Activated T-cell treated with anti-CD3 and anti-CD28 coated beads, Interleukin-2, amount 50 U/mL, for 4 hours (primary cell): Measurements from ENCODE around the gene LRRN1. TPM values are rescaled to one million over a fixed set of nuclear protein-coding genes. Genes with fewer than 3 reads are reported as not detected.

Experiments used
- ATAC-seq, 2 donors: fragments of 200-7000 bp; cut with Tn5 transposase; one replicate each; pipeline ENCODE4 v1.10.0; 2021
- DNase-seq: peaks from one replicate; pipeline ENCODE4 v3.0.0-alpha.2; 2020
- H3K27me3 Mint-ChIP-seq: one replicate; pipeline ENCODE4 v1.8.0; 2021; ENCODE audit warnings: low read depth, mixed read lengths
- H3K36me3 Mint-ChIP-seq: one replicate; pipeline ENCODE4 v1.8.0; 2022; ENCODE audit warnings: mixed read lengths; ENCODE audit not compliant: insufficient read depth
- H3K4me1 Mint-ChIP-seq: one replicate; pipeline ENCODE4 v1.8.0; 2021; ENCODE audit warnings: low read depth, mixed read lengths
- H3K4me3 Mint-ChIP-seq: one replicate; pipeline ENCODE4 v1.8.0; 2021; ENCODE audit warnings: mild to moderate bottlenecking, moderate library complexity, mixed read lengths
- H3K9me3 Mint-ChIP-seq: one replicate; pipeline ENCODE4 v1.8.0; 2021; ENCODE audit warnings: mixed read lengths
- total RNA-seq, 3 donors: library from RNA; stranded (reverse); gene quantifications; one replicate each; pipeline ENCODE4 v1.2.1, GENCODE V29; 2021

The LRRN1 gene
- total RNA-seq: 1 to 10 TPM in 1 of 3 donors, under 1 TPM in 2; 0.19 to 2.4 (median 0.28) TPM

DNA sequence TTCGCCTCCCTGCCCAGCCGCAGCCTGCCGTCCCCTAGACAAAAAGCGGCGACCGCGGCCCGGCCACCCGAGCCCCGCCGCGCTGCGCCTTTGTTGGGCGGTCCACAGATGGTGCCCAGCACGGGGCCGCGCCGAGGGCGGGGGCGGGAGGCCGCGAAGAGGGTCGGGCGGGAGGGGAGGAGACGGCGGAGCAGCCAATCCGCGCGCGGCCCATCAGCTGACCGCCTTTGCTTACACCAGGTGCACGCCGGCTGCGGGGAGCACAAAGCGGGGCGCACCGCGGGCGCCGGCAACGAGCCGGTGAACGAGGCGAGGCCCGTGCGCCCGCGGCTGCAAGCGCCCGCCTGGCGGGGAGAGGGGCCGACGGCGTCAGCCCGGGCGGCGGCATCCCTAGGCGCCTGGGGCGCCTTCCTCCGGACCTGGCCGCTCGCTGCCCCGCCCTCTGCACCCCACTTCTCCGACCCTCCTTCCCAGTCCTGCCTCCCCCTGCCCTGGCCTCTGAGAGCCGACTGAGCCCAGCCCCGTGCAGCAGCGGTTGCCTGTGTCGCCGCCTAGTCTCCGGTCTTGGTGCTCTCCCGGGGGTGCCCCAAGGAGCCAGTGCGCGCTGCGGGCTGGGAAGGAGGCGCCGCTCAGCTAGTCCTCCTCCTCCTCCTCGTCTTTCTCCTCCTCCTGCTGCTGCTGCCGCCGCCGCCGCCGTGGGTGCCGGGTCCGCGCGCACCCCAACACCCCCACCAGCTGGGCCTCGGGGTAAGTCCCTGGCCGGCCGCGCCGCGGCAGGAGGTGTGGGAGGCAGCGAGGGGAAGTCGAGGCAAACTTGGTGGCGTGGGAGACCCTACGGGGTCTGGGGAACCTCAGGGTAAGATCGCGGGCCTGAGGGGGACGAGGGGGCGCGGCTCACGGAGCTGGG is at the start of gene LRRN1:
Gene LRRN1 (plus strand): TSS at position 259 of the 907 bp plus-strand sequence. CDS start 45,211 bp downstream, outside the sequence.
- Mint-ChIP-seq H3K4me1 (peaks cover 8% of the 10 kb centered on the region), H3K36me3 (no peaks in the 10 kb centered on the region), H3K9me3 (peaks cover 3% of the 10 kb centered on the region), H3K27me3 (peaks cover 48% of the 10 kb centered on the region), H3K4me3 (peak within 1 kb of the TSS; percentile 78)
- peak; percentile 46 for DNase-seq
- peak; percentile 71 for ATAC-seq

DNA sequence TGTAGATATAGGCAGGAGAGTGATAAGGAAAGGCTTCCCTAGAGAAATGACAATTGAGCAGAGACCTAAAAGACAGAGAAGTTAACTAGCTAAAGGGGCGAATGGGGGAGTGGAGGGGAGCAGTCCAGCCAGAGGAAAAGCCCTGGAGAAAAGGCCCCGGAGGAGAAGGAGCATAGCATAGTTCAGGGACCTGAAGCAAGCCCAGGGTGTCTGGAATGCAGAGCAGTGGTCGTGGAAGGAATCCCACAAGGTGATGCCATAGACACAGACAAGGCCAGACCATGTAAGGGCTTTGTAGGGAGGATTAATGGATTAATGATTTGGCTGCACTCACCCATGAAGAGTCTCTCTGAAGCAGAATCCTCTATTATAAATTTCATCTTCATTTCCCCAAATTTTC is 45.8 kb upstream of the LRRN1 start:
- no peak for DNase-seq
- H3K36me3 Mint-ChIP-seq: no peaks in the 10 kb centered on the region
- H3K9me3 Mint-ChIP-seq: no peaks in the 10 kb centered on the region
- ATAC-seq: no peak
- H3K4me3 Mint-ChIP-seq: no peak overlapping the region
- no peaks in the 10 kb centered on the region for H3K4me1 Mint-ChIP-seq
- H3K27me3 Mint-ChIP-seq: no peaks in the 10 kb centered on the region

DNA sequence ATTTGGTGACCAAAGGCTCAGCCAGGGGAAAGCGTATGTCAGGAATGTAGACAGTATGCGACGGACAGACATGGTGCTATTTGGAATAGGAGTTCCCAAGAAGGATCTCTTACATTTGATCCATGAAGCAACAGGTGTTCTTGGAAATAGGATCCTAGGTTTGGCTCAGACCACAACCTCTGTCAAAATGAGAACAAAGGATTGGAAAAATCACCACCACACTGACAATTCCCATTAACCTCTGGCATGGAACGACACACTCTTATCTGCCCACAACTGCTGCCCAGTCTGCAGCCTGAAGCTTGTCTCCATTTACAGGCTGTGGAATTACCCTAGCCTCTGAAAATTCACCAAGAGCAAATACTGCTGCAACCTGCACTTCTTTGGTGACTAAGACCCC is 33.6 kb upstream of the LRRN1 start:
- Mint-ChIP-seq H3K4me1 (no peaks in the 10 kb centered on the region), H3K27me3 (no peaks in the 10 kb centered on the region), H3K9me3 (no peaks in the 10 kb centered on the region), H3K4me3 (no peak overlapping the region), H3K36me3 (no peaks in the 10 kb centered on the region)
- no peak for DNase-seq
- no peak for ATAC-seq

DNA sequence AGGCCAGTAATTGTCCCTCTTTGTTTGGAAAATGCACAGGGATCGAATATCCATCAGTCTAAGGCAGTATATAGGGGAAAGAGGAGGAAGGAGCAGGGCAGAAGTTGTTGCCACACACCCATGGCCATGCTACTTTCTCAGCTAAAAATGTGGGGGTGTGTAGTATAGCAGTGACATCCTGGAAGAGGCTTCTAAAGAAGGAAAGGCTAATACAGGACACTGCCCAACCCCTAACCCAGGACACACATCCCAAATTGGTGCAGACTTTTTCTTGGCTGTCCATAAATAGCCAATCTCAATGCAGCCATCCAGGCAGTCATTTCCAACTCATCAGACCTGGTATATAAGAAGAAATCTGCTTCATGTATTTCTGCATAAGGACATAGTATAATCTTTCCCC is 33.1 kb upstream of the LRRN1 start:
- H3K4me1 Mint-ChIP-seq: no peaks in the 10 kb centered on the region
- no peaks in the 10 kb centered on the region for H3K9me3 Mint-ChIP-seq
- no peaks in the 10 kb centered on the region for H3K27me3 Mint-ChIP-seq
- DNase-seq (no peak), ATAC-seq (no peak)
- no peak overlapping the region for H3K4me3 Mint-ChIP-seq
- H3K36me3 Mint-ChIP-seq: no peaks in the 10 kb centered on the region

DNA sequence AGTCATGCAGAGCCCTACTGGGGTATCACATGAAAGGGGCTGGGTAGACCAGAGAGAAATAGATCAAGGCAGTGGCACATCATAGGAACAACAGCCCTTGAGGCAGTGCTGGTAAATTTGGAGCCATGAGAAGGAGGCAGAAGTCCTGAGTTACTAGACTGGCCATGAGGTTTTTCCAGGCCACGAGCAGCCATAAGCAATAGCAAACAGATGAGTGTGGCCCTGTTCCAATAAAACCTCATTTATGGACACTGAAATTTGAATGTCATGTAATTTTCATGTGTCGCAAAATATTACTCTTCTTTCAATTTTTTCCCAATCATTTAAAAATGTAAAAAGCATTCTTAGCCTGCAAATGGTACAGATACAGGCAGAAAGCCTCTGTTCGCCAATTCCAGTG is 28.1 kb upstream of the LRRN1 start:
- Mint-ChIP-seq H3K36me3 (peaks cover 2% of the 10 kb centered on the region), H3K27me3 (no peaks in the 10 kb centered on the region), H3K9me3 (peaks cover 10% of the 10 kb centered on the region), H3K4me3 (no peak overlapping the region), H3K4me1 (no peaks in the 10 kb centered on the region)
- no peak for ATAC-seq
- DNase-seq: no peak

DNA sequence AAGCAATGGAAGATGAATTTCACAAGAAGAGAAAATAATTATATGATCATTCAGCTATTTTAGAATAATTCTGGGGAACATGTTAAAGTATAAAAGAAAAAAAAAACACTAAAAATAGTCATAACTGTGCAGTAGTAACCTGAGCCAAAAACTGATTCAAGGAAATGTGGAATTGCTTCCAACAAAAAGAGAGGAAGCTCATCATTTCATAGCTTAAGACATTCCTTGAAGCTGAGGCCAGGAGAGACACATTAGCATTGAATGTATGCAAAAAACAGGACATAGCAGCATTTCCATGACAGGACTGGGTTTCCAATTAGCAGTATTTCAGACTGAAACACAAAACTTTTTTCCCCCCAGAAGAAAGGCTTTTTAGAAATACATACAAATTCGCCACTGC is 27.7 kb upstream of the LRRN1 start:
- peaks cover 4% of the 10 kb centered on the region for H3K36me3 Mint-ChIP-seq
- H3K9me3 Mint-ChIP-seq: peaks cover 10% of the 10 kb centered on the region
- H3K27me3 Mint-ChIP-seq: no peaks in the 10 kb centered on the region
- no peaks in the 10 kb centered on the region for H3K4me1 Mint-ChIP-seq
- no peak overlapping the region for H3K4me3 Mint-ChIP-seq
- ATAC-seq (no peak), DNase-seq (no peak)

DNA sequence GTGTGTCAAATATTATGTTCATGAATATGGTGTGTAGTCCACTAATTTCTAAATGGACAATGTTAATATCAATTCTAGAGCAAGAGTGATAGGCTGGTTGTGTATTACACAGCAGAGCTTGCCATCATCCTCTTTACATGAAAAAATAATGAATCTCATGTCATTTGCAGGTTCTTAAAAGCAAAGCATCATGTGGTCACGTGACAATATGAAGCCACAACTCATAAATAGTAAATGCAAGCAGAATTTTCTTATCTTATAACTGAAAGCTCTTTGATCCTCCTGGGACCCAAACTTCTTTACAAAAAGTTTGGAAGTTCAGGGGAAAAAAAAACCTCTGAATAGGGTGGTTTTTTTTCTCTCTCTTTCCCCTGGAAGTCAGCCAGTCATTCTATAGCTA is 26.9 kb upstream of the LRRN1 start:
- DNase-seq (no peak), ATAC-seq (no peak)
- Mint-ChIP-seq H3K4me3 (no peak overlapping the region), H3K9me3 (peaks cover 12% of the 10 kb centered on the region), H3K4me1 (no peaks in the 10 kb centered on the region), H3K27me3 (no peaks in the 10 kb centered on the region), H3K36me3 (peaks cover 6% of the 10 kb centered on the region)

DNA sequence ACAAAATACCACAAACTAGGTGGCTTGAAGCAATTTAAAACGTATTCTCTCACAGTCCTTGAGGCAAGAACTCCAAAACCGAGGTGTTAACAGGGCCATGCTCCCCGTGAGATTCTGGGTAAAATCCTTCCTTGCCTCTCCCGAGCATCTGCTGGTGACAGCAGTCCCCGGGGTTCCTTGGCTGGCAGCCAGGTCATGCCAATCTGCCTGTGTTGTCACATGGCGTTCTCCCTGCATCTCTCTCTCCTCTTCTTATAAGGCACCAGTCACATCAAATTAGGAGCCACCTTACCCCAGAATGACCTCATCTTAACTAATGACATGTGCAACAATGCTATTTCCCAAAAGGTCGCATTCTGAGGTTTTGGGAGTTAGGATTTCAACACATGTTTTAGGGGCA is 26.3 kb upstream of the LRRN1 start:
- ATAC-seq: no peak

DNA sequence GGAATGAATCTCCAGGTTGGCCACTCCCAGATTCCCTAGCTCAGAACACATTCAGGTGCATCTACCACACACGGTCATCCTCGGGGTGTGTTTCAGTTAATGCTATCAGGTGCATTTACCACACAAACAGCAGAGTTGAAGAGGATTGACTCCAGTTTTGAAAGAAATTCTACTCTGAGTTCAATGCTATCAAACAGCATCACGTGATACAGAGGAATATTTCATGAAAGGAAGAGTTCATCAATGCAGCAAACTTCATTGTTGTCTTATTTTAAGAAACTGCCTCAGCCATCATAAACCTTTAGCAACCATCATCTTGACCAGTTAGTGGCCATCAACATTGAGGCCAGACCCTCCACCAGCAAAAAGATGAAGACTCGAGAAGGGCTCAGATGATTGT is 22.6 kb upstream of the LRRN1 start:
- no peaks in the 10 kb centered on the region for H3K4me1 Mint-ChIP-seq
- no peak overlapping the region for H3K4me3 Mint-ChIP-seq
- peaks cover 12% of the 10 kb centered on the region for H3K9me3 Mint-ChIP-seq

More for the DNA sequence above, 26.3 kb upstream of the LRRN1 start:
- H3K4me1 Mint-ChIP-seq: no peaks in the 10 kb centered on the region
- peaks cover 12% of the 10 kb centered on the region for H3K9me3 Mint-ChIP-seq
- no peaks in the 10 kb centered on the region for H3K27me3 Mint-ChIP-seq
- peaks cover 6% of the 10 kb centered on the region for H3K36me3 Mint-ChIP-seq
- DNase-seq: no peak
- no peak overlapping the region for H3K4me3 Mint-ChIP-seq

DNA sequence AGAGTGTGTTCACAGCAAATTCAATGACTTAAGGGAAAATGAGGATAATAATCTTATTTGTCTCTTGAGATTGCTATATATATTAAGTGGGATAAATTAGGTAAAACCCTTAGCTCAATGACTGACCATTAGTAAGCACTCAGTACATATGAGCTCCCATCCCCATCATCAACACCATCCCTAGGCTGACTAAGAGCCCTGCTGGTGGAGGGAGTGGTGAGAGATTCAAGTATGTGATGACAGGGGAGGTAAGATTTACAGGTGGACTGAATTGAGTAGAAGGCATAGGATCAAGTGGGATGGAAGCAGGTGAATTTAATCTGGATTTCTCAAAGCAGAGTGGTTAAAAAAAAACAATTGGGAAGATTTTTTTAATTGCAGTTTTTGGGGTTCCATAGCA is 21.0 kb upstream of the LRRN1 start:
- DNase-seq: no peak
- ATAC-seq: no peak
- Mint-ChIP-seq H3K4me1 (no peaks in the 10 kb centered on the region), H3K27me3 (no peaks in the 10 kb centered on the region), H3K36me3 (peaks cover 6% of the 10 kb centered on the region), H3K4me3 (no peak overlapping the region), H3K9me3 (peaks cover 12% of the 10 kb centered on the region)

More for the DNA sequence above, 22.6 kb upstream of the LRRN1 start:
- no peaks in the 10 kb centered on the region for H3K27me3 Mint-ChIP-seq
- H3K36me3 Mint-ChIP-seq: peaks cover 6% of the 10 kb centered on the region
- no peak for ATAC-seq
- no peak for DNase-seq

DNA sequence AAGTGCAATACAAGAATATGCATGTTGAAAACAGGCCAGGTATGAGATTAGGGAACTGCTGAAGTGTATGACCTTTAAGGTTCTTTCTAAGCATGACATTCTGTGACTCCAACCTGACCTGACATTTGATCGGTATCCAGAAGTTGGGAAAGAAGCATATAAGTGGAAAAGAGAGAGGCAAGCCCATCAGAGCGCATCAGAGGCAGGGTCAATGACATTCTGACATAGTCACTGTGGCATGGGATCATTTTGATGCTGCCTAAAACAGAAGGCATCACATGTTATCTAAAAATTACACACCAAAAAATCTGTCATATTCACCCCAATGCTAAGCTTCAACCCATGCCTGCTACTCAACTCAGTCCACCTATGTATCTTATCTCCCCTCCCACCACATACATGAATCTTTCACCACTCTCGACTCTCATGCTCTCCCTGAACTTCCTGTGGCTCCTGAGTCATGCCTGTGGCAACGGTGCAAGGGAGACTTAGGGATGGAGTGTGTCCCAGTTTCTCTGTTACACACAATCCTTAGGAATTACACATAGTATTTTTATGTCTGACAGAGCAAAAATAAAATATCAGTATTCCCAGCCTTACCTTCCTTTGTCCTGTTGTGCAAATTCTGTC is 20.5 kb upstream of the LRRN1 start:
- no peak for ATAC-seq
- H3K27me3 Mint-ChIP-seq: no peaks in the 10 kb centered on the region

DNA sequence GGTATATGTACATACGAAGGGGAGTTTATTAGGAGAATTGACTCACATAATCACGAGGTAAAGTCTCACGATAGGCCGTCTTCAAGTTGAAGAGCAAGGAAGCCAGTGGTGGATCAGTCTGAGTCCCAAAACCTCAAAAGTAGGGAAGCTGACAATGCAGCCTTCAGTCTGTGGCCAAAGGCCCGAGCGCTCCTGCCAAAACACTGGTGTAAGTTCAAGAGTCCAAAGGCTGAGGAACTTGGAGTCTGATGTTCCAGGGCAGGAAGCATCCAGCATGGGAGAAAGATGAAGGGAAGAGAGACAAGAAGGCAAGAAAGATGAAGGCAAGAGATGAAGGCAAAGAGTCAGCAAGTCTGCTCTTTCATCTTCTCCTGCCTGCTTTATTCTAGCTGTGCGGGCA is 16.8 kb upstream of the LRRN1 start:
- no peak for DNase-seq
- no peak for ATAC-seq
- H3K4me3 Mint-ChIP-seq: no peak overlapping the region
- no peaks in the 10 kb centered on the region for H3K36me3 Mint-ChIP-seq
- no peaks in the 10 kb centered on the region for H3K4me1 Mint-ChIP-seq
- H3K27me3 Mint-ChIP-seq: no peaks in the 10 kb centered on the region
- H3K9me3 Mint-ChIP-seq: no peaks in the 10 kb centered on the region

More for the DNA sequence above, 20.5 kb upstream of the LRRN1 start:
- Mint-ChIP-seq H3K4me3 (no peak overlapping the region), H3K9me3 (peaks cover 12% of the 10 kb centered on the region), H3K4me1 (no peaks in the 10 kb centered on the region), H3K36me3 (peaks cover 6% of the 10 kb centered on the region)
- no peak for DNase-seq

DNA sequence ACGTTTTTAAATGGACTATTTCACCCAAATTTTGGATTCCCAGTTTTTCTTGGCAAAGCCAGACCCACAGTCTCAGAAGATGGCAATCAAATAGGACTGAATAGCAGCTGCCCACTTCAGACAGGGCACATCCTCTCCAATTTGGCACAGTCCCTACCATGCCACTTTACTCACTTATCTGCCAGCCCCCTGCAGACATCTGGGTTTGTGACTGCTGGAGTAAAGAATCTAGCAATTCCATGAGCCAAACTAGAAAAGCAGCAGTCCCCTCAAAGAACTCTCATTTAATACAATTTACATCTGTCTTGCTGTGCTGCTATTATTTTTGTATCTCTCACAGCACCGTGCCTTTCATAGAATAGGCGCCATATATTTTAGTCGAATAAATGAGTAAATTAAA is 16.0 kb upstream of the LRRN1 start:
- Mint-ChIP-seq H3K27me3 (no peaks in the 10 kb centered on the region), H3K36me3 (no peaks in the 10 kb centered on the region), H3K4me1 (no peaks in the 10 kb centered on the region), H3K9me3 (no peaks in the 10 kb centered on the region), H3K4me3 (no peak overlapping the region)
- DNase-seq (no peak), ATAC-seq (no peak)

DNA sequence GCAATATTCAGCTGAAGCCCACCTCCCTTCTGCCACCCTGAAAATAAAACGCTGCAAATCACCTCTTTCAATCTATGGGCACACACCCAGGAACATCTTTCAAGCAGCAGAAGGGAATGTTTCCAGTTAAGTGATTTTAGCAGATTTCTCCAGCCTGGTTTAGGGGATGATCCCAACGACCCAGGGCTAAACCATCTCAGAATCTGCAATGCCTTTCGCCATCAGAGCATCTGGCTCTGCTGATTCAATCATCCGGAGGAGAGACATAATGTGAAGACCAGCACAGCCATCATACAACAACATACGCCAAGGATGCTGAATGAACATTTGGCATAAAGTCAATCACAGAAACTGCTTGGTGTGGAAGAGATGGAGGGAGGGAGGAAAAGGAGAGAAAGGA is 15.5 kb upstream of the LRRN1 start:
- no peaks in the 10 kb centered on the region for H3K27me3 Mint-ChIP-seq
- H3K9me3 Mint-ChIP-seq: no peaks in the 10 kb centered on the region
- DNase-seq: no peak
- no peaks in the 10 kb centered on the region for H3K4me1 Mint-ChIP-seq
- H3K36me3 Mint-ChIP-seq: no peaks in the 10 kb centered on the region
- H3K4me3 Mint-ChIP-seq: no peak overlapping the region
- ATAC-seq: no peak

DNA sequence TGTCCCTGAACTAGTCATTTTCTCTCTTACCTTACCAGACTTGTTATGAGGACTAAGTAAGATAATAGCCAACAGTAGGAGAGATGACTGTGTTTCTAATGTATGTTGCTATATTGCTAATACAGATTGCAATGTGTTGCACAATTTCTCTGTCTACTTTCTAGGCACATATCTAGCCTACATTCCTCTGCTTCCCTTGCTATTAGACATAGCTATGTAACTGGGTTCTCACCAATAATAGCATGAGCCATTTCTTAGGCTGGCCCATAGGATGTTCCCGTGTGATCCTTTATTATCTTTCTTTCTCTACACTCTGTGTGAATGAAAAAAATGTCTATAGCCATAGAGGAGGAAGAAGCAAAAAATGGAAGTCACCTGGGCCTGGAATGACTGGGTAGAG is 6.8 kb upstream of the LRRN1 start:
- no peaks in the 10 kb centered on the region for H3K36me3 Mint-ChIP-seq
- H3K4me3 Mint-ChIP-seq: no peak overlapping the region
- H3K9me3 Mint-ChIP-seq: peaks cover 3% of the 10 kb centered on the region
- ATAC-seq (no peak), DNase-seq (no peak)
- peaks cover 7% of the 10 kb centered on the region for H3K27me3 Mint-ChIP-seq
- H3K4me1 Mint-ChIP-seq: no peaks in the 10 kb centered on the region
